Ovary (tissue), 9 donors: ENCODE results near the gene F8. TPM values are rescaled to one million over a fixed set of nuclear protein-coding genes. Genes with fewer than 3 reads are reported as not detected.

Experiments
- DNase-seq, 5 donors: peaks; one replicate each; pipeline ENCODE4 v3.0.0-alpha.2; 2019 to 2020
- H3K27ac ChIP-seq, 2 donors: fragments of 200-600 bp; one replicate each; pipeline versions ENCODE4 v1.5.1 to v1.8.0; 2019 to 2022
- H3K27me3 ChIP-seq: fragments of 200-600 bp; one replicate; pipeline ENCODE4 v1.8.0; 2022
- H3K36me3 ChIP-seq: fragments of 200-600 bp; sonication (generic); one replicate; pipeline ENCODE4 v1.5.1; 2019
- H3K4me1 ChIP-seq: one replicate; pipeline ENCODE4 v1.8.1; 2013; ENCODE audit warnings: mild to moderate bottlenecking, moderate library complexity; ENCODE audit not compliant: insufficient read depth
- H3K4me3 ChIP-seq: fragments of 200-600 bp; sonication (generic); one replicate; pipeline ENCODE4 v1.5.1; 2017
- H3K9me3 ChIP-seq, 2 donors: fragments of 200-600 bp in 1 of 2; sonication (generic) in 1 of 2; one replicate each; pipeline versions ENCODE4 v1.5.1 to v1.8.1; 2013 to 2019; ENCODE audit warnings: mild to moderate bottlenecking in 1 of 2, moderate library complexity in 1 of 2
- EP300 ChIP-seq: sonication (generic); formaldehyde crosslinking; IDR thresholded peaks from one replicate; pipeline ENCODE4 v1.6.1; 2017; ENCODE audit warnings: antibody characterized with exemption
- POLR2A ChIP-seq: fragments of 450-650 bp; IDR thresholded peaks from one replicate; pipeline ENCODE4 v1.6.1; 2017; ENCODE audit warnings: antibody characterized with exemption, mild to moderate bottlenecking, moderate library complexity
- WGBS, 3 donors: extraction: QIAGEN DNeasy Blood & Tissue Kit in 1 of 3; methylation state at CpG; one replicate each; pipeline versions ENCODE4 v1.1.5 to v1.1.7; 2013 to 2017; 5-methylcytosine and 5-hydroxymethylcytosine counted together
- intact Hi-C, 4 donors: fragments of 100-400 bp; cut with DNase I; formaldehyde crosslinking; loops; one replicate each; pipeline versions ENCODE4 v1.11.0 to v1.15.1; 2022 to 2023
- polyA plus RNA-seq, 2 donors: library from polyadenylated mRNA; stranded (reverse); fragments of 200-250 nt in 1 of 2; fragments of 350-450 nt in 1 of 2; fragmentation: Illumina TruSeq in 1 of 2; extraction: RNeasy Lipid Tissue Mini Kit (QIAGEN cat#74804) in 1 of 2; gene quantifications; one replicate each; pipeline ENCODE4 v1.2.3, GENCODE V29; 2013 to 2014
- total RNA-seq, 7 donors: library from RNA; depleted of rRNA in 2 of 7; stranded (reverse); fragments of >200 nt in 2 of 7; fragmentation: NEBNext Ultra II Directional in 3 of 7; extraction: Animal tissue kit (Norgen Biotek cat#: 25700) in 3 of 7; gene quantifications; one replicate each; pipeline versions ENCODE4 v1.1.0 to v1.2.4, GENCODE V29; 2016 to 2023
- TF ChIP-seq, protein P1 (sequence below), 3 donors: fragments of 450-650 bp in 2 of 3; fragments of 200-600 bp in 1 of 3; IDR thresholded peaks; one replicate each; pipeline versions ENCODE4 v1.5.1 to v1.8.0; 2016 to 2022; ENCODE audit warnings: antibody characterized with exemption in 3 of 3, mild to moderate bottlenecking in 1 of 3
- donor health status: DM: no; HTN: no; CAD: no; lungs with moderate emphysema.
- donor health status: DM: no; HTN: no; CAD: no.
- donor health status: Bipolar disorder and iron deficiency.
- donor health status: DM: yes; HTN: yes; CAD: no.
- donor health status: DM: no; HTN: no; CAD: no.
- donor health status: DM: yes; HTN: yes; CAD: no.

The F8 gene
- total and polyA plus RNA-seq, 9 donors, result 15.3 to 77.5 (median 22.2) TPM

DNA sequence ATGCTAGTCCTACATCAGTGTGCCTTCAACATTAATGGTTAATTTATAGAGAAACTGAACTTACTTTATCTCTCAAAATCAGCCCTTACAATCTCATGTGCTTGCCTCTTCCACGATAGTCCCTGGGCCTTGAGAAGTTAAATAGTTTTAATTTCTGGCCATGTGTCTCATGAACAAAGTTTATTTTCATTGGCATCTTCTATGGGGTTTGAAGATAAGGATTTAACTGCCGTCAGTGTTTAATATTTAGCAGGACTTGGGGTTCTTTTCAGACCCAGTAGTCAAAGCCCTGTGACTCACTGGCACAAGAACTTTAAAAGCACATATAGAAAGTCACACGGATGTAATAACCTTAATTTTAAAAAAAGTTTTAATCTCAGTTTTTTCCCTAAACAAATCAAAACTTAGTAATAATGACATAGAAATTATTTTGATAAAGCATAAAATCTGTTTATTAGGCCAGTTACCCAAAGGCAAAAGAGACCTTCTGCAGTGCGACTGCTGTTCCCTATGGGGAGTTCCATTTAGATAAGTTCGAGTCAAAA, 207.2 kb downstream of the F8 start:
- Histone ChIP-seq H3K27ac (no peak overlapping the region), H3K27me3 (no peaks in the 10 kb centered on the region), H3K4me1 (no peaks in the 10 kb centered on the region), H3K36me3 (no peaks in the 10 kb centered on the region), H3K9me3 (no peaks in the 10 kb centered on the region), H3K4me3 (no peak overlapping the region)
- WGBS, 3 donors, result 38 to 43% (median 42%) methylated on average over 5 of the region's 5 CpGs
- TF ChIP-seq POLR2A (no peak), EP300 (no peak)
- TF ChIP-seq, protein P1, sequence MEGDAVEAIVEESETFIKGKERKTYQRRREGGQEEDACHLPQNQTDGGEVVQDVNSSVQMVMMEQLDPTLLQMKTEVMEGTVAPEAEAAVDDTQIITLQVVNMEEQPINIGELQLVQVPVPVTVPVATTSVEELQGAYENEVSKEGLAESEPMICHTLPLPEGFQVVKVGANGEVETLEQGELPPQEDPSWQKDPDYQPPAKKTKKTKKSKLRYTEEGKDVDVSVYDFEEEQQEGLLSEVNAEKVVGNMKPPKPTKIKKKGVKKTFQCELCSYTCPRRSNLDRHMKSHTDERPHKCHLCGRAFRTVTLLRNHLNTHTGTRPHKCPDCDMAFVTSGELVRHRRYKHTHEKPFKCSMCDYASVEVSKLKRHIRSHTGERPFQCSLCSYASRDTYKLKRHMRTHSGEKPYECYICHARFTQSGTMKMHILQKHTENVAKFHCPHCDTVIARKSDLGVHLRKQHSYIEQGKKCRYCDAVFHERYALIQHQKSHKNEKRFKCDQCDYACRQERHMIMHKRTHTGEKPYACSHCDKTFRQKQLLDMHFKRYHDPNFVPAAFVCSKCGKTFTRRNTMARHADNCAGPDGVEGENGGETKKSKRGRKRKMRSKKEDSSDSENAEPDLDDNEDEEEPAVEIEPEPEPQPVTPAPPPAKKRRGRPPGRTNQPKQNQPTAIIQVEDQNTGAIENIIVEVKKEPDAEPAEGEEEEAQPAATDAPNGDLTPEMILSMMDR (IDR thresholded peaks at IDR 0.05), result no peak
- intact Hi-C loops, result no loop called here
- no peak for DNase-seq

DNA sequence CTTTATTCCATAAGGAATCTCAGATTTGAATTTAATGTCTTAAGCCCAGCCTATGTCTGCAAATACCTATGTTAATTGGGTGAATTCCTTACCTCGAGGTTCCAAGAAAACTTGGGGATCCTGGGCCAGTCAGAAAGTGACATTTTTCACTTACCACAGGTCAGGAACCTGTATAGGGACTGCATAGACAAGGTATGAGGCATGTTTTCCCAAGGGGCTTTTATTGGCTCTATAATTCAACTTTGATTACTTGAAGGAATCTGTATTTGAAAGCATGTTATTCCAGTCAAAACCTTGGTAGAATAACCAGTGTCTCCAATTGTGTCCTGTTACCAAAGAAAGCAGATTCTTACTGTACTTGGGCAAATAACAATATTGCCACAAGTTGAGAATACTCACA, 208.7 kb downstream of the F8 start:
- 8 to 11% (median 10%) methylated on average over 1 of the region's 1 CpG for WGBS, 3 donors
- intact Hi-C loops, result no loop called here
- H3K4me1 ChIP-seq, result no peaks in the 10 kb centered on the region

GRCh38 chrX:154812341-154813101, 210.0 kb downstream of the F8 start:
- Histone ChIP-seq H3K9me3 (no peaks in the 10 kb centered on the region), H3K27me3 (no peaks in the 10 kb centered on the region), H3K4me1 (no peaks in the 10 kb centered on the region), H3K4me3 (no peak overlapping the region), H3K27ac (no peak overlapping the region), H3K36me3 (no peaks in the 10 kb centered on the region)
- 54 to 71% (median 68%) methylated on average over 2 of the region's 2 CpGs for WGBS, 3 donors
- DNase-seq, result no peak
- intact Hi-C loops, result no loop called here
- TF ChIP-seq, protein P1 (IDR thresholded peaks at IDR 0.05), result no peak
- TF ChIP-seq EP300 (no peak), POLR2A (no peak)

More for the DNA sequence above, 208.7 kb downstream of the F8 start:
- TF ChIP-seq, protein P1 (IDR thresholded peaks at IDR 0.05), result no peak
- TF ChIP-seq EP300, result no peak
- no peak for TF ChIP-seq POLR2A
- no peak for DNase-seq
- Histone ChIP-seq H3K27ac (no peak overlapping the region), H3K27me3 (no peaks in the 10 kb centered on the region), H3K36me3 (no peaks in the 10 kb centered on the region), H3K4me3 (no peak overlapping the region), H3K9me3 (no peaks in the 10 kb centered on the region)

- Histone ChIP-seq H3K36me3 (no peaks in the 10 kb centered on the region), H3K4me3 (no peak overlapping the region), H3K9me3 (no peaks in the 10 kb centered on the region), H3K27me3 (no peaks in the 10 kb centered on the region), H3K4me1 (no peaks in the 10 kb centered on the region), H3K27ac (no peak overlapping the region)
- intact Hi-C loops, result no loop called here
- WGBS, 3 donors, result 57 to 78% (median 62%) methylated on average over 1 of the region's 1 CpG
- DNase-seq, result no peak
- TF ChIP-seq EP300 (no peak), POLR2A (no peak)
- TF ChIP-seq, protein P1 (IDR thresholded peaks at IDR 0.05), result no peak
Measured at GRCh38 chrX:154809939-154810665, 212.4 kb downstream of the F8 start.
